HG03039 (cell line): ENCODE data around the gene GPSM1.

Source experiments
- ATAC-seq: cut with Tn5 transposase; IDR thresholded peaks from one replicate; pipeline ENCODE4 v1.9.1; 2021; ENCODE audit warnings: mild to moderate bottlenecking, moderate library complexity; ENCODE audit not compliant: unreplicated experiment

Gene GPSM1

DNA sequence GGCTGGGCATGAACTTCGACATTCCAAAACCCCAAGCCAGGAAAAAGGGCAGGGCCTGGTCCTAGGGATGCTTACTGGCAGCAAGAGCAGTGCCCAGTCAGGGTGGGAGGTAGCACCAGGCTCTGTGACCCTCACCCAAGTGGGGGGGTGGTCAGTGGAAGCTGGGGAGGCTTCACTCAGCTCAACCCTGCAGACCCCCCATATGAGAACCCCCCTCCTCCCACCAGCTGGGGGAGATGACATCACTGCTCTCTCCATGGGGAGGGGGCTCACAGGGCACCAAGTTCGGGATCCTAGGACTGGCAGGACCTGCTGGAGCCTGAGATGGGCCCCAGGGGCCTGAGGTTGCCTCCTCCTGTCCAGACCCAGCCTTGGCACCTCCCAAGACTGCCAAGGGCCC lies 31.5 kb downstream of the GPSM1 start:
- no peak for ATAC-seq

DNA sequence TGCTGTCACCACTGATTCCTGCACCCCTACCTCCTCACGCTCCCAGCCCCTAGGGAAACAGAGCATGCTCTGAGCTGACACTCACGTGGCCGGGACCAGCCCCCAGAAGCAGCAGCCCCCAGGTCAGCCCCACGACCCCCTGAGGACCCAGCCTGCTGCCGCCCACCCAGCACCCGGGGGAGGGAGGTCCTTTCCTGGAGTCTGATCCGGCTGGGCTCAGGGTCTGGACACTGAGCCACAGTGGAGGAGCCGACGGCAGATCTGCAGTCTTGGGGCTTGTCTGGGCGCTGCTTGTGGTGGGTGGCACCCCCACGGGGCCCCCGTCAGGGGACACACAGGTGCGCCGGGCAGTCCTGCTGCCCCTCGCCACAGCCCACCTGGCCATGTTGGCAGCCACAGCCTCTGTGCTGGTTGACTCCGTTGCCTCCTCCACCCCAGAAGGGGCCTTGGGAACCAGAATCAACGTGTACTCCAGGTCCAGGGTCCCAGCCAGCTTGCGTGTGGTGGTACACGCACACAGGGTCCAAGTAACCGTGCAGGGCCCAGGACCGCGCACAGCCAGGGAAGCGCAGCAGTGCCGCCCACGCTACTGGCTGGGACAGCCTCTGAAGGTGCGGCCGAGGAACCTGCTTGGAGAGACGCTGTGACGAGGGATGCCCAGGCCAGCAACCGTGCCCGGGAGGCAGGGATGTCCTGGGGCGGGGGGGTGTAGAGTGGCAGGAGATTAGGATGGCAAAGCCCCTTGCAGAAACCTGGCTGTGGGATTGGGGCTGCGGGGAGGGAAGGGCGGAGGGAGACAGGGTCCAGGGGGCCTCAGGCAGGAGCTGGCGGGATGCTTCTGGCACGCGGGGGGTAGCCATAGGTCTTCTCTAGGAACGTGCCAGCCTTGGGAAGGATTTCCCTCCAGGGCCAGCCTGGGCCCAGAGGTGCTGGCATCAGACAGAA lies 32.7 kb downstream of the GPSM1 start:
- ATAC-seq, result no peak

DNA sequence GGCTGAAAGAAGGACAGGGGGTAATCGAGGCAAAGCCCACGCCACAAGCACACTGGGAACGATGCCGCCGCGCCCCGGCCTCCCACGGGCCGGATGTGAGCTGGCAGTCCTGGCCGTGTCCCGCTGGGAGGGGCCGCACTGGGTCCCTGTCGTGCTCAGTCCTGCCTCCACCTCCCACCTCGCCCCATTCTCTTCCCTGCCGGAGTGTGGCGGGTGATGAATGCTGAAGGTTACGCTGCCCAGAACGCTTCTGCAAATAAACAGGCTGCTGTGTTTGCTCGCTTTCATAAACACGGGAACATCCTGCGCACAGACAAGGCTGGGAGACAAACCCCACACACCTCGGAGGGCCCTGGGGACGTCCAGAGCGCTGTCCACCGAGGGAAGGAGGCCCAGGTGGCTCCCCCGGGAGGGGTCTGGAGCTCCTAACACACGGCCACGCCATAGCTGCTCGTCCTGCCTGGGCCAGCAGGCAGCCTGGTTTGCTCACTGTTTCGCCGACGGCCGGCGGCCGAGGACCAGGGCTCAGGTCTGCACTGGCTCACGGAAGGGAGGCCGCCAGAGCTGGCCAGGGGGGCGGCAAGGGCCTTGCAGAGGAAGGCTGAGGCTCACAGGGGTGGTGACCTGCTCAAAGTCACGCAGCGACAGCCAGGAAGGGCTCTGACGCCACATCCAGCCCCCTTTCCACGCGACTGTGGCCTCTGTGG lies 33.9 kb downstream of the GPSM1 start:
- ATAC-seq, result no peak

DNA sequence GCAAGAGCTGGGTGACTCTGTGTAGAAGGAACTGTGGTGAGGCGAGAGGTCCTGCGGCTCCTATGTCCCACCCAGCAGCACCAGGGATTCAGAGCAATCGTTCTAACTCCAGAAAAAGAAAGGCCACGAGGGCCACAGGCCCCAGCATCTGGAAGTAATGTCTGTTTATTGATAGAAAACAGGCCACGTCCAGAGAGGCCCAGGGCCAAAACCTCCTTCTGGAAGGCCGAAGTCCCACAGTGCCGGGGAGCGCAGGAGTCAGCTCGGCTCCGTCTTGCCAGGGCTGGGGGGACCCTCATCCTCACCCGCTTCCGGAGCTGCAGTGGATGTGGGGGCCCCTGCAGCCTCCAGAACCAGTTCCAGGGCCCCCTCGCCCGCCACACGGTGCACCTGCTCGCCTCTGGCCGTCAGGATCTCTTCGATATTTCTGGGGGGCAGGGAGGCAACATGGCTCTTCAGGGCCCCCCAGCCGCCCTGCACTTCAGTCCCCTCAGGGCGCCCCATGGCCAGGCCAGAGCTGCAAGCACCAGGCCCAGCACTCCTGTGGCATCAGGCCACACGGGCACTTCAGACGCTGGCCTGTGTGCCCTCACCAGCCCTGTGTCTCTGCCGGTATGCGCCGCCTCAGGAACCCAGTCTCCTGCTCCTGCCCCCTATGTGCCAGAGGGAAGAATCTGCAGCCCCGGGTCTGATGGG lies 34.6 kb downstream of the GPSM1 start:
- no peak for ATAC-seq

DNA sequence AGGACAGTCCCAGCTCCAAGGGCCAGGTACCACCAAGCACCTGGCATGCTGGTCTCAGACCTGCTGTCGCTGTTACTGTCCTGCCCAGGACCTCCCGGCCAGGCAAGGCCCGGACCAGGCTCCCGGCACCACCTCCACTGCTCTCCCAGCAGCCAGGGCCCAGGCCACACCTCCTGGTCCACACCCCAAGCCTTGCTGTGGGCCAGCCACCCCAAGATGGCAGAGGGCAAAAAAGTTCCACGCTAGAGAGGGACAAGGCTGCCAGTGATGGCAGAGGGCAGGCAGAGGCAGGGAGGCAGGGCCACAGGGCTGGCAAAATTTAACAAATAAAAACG lies 35.1 kb downstream of the GPSM1 start:
- ATAC-seq, result no peak

DNA sequence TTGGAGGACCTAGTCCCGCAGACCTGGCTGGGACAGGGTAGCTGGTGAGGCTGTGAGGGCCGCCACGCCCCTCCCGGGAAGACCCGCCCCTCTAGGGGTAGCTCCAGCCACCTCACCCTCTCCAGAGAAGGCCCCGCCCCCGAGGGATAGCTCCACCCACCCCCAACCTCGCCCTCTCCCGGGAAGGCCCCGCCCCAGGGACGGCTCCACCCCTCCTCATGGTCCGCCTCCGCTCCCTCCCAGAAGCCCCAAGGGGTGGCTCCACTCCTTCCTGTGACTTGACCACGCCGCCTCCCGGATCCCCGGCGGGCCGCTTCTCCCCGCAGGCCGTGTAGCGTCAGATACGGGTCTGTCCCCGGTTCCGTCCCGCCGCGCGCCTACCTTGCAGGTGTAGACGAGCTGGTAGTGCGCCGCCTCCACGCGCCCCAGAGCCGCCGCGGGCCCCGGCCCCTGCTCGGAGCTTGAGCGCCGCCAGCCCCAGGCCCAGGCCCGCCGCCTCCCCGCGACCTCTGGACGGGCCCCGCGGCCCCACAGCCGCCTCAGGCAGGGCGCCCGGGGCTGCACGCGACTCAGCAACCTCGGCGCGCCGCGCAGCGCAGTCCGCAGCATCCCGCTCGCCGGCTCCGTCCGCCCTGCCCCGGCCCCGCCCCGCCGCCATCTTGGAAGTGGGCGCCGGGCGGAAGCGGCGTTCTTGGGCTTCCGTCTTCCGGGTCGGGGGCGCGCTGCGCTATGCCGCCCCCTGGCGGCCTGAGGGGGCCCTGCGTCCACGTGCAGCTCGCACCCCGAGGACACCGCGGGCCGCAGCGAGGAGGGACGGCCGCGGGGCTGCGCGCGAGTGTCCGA lies 36.0 kb downstream of the GPSM1 start, which contains the start of gene DNLZ:
Gene DNLZ, minus strand, starts transcription at position 639 of the 843 bp plus-strand sequence. Its CDS starts 30 bp downstream, at position 609.
- peak; percentile 60 for ATAC-seq

DNA sequence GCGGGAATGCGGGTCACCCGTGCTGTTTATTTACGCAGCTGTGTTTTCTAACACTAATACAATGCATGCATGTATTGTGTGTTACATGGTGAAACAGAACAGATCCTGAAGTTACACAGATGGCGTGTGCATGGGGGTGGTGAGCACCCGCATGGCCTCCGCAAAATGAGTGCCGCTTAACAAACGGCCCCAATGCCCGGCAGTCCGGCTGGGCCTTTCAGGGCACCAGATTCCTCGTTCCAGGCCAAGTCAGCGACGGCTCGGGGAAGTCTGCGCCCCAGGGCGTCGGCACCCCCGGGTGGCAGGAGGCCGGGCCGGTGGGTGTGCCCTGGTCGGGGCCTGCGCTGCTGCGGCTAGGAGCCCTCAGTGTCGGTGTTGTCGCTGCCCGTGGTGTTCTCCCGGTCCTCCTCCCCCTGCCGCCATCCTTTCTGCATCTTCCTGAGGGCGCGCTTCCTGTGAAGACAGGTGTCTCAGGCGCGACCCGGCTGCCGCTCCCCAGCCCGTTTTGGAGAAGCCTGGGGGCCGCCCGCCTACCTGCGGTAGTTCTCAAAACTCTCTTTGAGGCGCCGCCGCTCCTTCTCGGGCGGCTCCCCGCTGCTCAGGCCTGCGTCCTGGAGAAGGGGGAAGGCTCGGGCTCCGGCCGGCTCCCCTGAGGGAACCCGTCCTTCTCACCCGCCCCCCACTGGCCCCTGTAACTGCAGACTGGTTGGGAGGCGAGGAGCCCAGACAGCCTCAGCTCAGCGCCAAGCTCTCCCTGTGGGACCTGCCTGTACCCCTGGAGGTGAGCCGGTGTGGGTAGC lies 36.8 kb downstream of the GPSM1 start:
- ATAC-seq, result no peak

DNA sequence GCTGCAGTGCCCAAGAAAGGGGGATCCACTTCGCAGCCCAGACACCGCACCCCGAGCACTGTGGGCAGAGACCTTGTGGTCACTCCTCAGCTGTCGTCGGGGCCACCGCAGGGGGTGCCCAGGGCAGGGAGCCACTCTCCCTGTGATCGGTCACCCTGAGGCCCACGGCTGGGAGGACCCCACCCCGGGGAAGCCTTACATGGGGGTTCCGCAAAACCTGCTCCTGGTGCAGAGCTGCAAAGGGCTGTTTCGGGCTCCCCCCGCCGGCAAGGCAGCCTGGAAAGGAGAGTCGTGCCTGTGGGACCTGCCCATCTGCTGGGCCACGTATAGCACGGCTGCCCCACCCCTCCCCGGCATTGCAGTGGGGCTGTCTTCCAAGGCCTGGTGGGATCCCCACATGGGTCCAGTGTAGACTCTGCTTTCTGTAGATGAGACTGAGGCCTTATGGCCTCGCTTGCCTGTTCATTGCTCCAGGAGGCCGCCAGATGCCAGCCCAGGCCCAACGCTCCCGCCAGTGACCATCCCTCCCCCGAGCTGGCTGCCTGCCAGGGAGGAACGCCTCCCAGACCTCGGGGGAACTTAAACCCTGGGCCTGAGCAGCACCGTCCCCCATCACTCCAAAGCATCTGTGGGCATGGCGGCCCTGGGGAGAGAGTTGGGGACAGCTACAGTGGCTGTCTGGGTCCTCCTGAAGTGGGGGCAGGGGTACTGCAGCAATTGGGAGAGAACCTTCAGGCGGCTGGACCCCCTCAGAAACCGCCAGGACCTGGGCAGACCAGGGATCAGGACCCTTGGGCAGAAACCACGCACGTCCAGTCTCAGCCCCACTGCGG lies 37.8 kb downstream of the GPSM1 start:
- ATAC-seq, result no peak

DNA sequence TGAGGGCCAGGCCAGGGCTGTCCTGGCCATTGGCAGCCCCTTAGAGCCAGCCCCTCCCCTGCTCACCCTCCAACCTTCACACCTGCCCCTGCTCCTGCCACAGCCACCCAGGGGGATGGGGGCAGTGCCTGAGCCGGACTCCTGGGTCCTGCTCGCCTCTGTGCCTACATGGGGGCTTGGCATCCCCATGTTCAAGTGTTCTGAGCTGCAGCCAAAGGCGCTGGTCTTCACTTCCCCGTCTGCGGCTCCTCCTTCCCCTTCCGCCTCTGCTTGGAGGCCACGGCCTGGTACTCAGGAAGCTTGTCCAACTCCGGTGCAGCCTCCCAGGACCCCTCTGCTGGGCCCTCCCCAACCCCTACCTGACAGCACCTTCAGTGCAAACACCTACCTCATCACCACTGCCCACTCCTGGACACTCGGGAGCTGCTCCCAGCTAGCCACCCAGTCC lies 38.5 kb downstream of the GPSM1 start:
- ATAC-seq, result no peak

DNA sequence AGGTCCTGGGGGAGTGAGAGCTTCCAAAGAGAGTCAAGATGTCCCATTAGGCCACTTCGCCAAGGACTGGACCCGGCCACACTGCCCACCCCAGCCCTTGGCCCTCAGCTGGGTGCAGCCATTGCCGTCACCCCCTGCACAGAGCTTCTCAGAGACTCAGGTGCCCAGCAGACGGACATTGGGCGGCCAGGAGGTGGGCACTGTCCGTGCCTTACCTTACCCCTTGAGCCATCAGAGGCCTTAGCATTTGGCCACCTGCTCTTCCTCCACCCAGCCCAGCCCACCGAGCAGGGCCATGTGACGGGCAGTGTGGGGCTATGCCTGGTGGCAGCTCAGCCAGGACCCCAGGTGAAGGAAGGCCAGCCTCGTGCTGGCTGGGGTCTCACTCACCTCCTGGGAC lies 39.5 kb downstream of the GPSM1 start:
- ATAC-seq, result no peak

DNA sequence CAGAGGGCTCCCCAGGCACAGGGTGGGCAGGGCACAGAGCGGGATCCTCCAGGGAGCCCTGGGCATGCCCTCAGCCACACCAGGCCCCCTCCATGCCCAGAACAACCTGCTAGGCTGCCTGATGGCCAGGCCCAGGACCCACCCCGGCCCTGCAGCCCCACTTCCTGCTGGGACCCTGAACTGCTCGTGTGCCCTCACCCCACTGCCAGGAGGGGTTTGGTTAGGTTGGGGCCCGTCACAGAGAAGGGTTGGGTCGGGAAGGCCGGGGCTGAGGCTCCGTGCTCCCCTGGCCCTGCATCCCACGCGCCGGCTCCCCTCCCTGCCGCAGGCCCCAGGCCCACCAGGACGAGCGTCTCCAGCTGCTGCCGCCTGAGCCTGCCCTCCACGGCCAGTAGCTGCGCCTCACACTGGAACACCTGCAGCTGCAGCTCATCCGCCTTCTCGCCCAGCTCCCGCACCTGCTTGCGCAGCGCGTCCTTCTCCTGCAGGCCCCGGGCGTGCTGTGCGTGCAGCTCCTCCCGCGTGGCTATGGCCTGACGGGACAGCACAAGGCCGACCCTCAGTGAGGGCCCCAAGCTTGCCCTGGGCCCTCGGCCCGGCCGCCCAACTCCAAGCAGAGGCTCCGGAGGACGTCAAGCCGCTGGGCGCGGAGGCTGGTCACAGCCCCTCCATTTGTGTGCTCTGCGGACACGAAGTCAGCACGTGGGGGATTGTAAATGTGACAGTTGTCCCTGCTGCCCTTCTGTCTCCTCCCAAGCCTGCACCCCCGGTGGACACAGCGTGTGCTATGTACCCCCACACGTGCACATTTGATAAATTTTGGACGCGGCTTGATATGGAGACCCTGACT lies 40.2 kb downstream of the GPSM1 start:
- no peak for ATAC-seq

DNA sequence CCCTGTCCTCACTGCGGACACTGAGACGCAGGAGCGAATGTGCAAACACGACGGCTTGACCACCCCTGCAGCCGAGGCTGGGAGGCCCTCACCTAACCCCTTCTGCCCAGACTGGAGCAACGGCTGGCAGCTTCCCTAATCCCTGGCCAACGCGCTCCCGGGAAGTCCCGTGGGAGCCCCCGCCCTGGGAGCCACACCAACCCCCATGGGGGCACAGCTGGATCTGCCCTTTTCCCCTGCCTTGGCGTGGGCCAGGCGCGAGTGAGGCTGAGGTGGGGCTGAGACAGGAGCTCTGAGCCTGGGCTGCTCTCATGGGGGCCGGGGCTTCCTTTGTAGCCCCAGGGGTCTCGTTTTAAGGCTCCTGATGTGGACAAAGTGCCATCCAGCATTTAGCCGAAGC lies 40.9 kb downstream of the GPSM1 start:
- no peak for ATAC-seq

DNA sequence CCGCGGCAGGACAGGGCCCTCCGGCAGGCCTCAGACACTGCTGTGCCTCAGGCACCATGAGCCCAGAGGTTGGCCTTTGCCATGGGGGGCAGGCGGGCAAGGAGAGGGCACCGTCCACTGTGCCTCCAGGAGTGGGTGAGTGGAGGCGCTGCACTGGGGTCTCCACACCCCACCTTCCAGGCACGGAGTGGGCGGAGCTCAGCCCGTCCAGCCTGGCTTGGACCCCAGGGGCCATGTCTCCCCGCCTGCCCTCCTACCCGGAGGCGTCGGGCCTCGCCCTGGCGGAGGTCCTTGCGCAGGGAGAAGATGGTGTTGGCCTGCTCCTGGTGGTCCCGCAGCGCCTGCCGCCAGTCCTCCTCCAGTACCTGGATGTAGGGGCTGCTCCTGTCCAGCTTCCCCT lies 42.7 kb downstream of the GPSM1 start:
- no peak for ATAC-seq

DNA sequence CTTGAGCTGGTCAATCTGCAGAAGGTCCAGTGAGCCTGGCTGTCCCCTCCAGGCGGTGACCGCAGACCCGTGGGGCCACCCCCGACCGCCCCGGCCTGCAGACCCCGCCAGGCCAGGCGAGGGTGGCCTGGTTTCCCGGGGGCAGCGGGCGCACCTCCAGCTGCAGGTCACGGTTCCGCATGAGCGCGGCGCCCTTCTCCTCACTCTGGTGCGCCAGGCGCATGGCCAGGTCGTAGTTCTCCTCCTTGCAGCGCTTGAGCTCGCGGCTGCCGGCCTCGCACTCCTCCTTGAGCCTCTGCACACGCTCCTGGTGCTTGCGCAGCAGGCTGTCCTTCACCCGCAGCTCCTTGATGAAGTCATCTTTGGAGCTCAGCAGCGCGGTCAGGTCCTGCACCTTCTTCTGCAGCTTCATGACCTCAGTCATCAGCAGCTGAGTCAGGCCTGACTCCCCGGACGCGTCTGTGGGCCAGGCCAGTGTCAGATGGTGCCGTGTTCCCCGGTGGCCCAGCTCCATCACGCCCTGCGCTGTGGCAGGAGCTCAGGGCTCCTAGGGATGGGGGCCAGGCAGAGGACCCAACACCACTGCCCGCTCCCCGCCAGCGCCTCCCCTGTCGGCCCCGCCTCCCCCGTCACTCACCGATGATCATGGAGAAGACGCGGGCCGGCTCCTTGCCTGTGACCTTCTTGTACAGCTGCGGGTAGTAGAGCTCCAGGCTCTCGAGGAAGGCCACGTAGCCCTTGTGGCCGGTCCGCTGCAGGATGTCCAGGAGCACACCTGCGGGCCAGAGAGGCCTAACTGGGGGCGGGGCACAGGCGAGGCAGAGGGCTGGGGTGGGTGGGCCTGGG lies 43.6 kb downstream of the GPSM1 start:
- ATAC-seq, result no peak

DNA sequence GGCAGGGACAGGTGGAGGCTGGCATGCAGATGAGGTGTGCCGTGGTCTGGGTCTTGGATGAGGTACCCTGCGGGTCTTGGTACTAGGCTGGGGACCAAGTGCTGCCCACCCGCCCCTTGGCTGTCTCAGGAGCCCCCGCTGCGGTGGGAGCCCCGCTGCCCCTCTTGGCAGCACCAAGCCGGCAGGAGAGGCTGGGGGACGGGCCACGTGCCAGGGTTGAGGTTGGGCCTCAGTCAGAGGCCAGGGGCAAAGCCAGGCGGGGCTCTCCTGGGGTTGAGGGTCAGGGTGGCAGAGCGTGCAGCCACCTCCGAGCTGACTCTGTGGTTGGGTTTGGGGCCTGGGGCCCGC lies 44.2 kb downstream of the GPSM1 start:
- no peak for ATAC-seq

DNA sequence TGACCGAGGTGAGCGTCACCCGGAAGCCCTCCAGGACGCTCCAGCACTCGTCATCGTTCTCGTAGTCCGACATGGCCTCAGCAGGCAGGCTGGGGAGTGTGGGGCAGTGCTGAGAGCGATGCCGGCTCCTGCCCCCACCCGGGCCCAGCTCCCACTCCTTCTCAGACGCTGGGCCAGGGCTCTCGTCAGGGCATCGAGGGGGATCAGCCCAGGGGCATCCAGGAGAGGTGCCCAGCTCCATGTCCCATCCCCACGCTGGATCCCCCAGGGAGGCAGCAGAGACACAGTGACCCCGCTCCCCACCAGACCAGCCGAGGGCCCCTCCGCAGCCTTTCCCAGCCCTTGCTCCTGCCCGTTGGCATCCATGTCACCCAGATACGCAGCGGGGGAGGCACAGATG lies 44.7 kb downstream of the GPSM1 start:
- ATAC-seq, result no peak

DNA sequence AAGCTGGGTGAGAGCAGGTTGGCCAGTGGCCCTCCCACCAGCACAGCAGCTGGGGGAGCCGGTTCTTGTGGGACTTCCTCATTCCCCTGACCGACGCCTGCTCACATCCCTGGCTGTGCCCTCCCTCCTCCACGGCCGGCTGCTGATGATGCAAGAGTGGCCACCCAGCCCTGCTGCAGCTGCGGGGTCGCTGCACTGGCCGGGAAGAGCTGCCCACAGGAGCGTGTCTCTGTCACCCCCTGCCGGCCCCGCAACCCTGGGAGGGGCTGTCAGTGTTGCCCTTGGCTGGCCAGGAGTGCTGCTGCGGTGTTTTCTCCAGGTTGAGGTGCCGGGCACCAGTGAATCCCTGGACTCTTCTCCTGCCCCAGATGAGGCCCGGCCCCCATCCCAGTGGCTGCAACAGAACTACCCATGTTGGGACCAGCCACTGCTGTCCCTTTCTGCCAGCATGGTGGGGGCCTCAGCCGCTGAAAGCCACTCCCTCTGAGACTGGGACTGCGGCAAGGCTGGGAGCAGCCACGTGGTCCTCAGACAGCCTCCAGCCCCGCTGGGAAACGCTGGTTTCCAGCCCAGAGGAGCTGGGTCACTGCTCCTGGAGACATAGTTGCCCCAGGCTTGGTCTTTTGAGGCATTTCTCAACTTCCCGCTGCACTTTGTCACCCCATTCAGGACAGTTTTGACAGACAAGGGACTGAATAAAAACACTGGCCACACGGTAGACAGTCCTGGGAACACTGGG lies 45.4 kb downstream of the GPSM1 start:
- ATAC-seq, result no peak
